AG04449 (cell line): ENCODE measurements around the gene POU2F1.

Experiments used
- CTCF ChIA-PET: fragments of 350-600 bp; formaldehyde crosslinking; extraction: SDS; loops from one replicate; lab custom pipeline; 2021; ENCODE audit warnings: antibody characterized with exemption; lab: Yijun Ruan, JAX
- POLR2A ChIA-PET: fragments of 400-600, 350-600 bp; formaldehyde crosslinking; extraction: SDS; loops from one replicate; lab custom pipeline; 2020; ENCODE audit warnings: antibody characterized with exemption, inconsistent platforms; lab: Yijun Ruan, JAX
- DNase-seq: peaks from one replicate; pipeline ENCODE4 v3.0.0-alpha.2; 2010; ENCODE audit warnings: low read depth, low spot score
- H3K4me3 ChIP-seq: 2 replicates; pipeline ENCODE4 v1.5.1; 2011; ENCODE audit warnings: low read depth, mild to moderate bottlenecking, control low read depth, low read length
- CTCF ChIP-seq: IDR thresholded peaks from one replicate; pipeline ENCODE4 v1.5.1; 2011; ENCODE audit warnings: mild to moderate bottlenecking, moderate library complexity, low read length, control low read depth, inconsistent platforms; ENCODE audit not compliant: insufficient read depth; ENCODE audit errors: missing control alignments

The POU2F1 gene

GRCh38 chr1:167467126-167467710 lies 246.5 kb downstream of the POU2F1 start:
- POLR2A ChIA-PET = no interaction called here
- no peak overlapping the region for H3K4me3 ChIP-seq
- no peak for DNase-seq
- CTCF ChIA-PET = interaction anchor here (0.7 to 1.6 kb wide), 3 partner anchors 16 to 221 kb away, joined by 3 to 5 read pairs (median 4); no protein-coding TSS in a partner anchor
- no peak for TF ChIP-seq CTCF

- DNase-seq = no peak
- CTCF ChIA-PET = interaction anchor here (0.7 to 1.6 kb wide), 2 partner anchors 16 to 220 kb away, joined by 4 to 5 read pairs; no protein-coding TSS in a partner anchor
- no peak overlapping the region for H3K4me3 ChIP-seq
- TF ChIP-seq CTCF = no peak
- POLR2A ChIA-PET = no interaction called here
Observed at GRCh38 chr1:167467752-167468151, 247.1 kb downstream of the POU2F1 start.

- TF ChIP-seq CTCF = no peak
- CTCF ChIA-PET = interaction anchor here (1.8 kb wide), 1 partner anchor 403 kb away, joined by 3 read pairs; no protein-coding TSS in a partner anchor
- POLR2A ChIA-PET = no interaction called here
- DNase-seq = no peak
- H3K4me3 ChIP-seq = no peak overlapping the region
Observed at GRCh38 chr1:167469280-167469965, 248.7 kb downstream of the POU2F1 start.

GRCh38 chr1:167471568-167471967 lies 250.9 kb downstream of the POU2F1 start:
- ChIA-PET CTCF (no interaction called here), POLR2A (no interaction called here)
- DNase-seq = no peak
- TF ChIP-seq CTCF = no peak
- H3K4me3 ChIP-seq = no peak overlapping the region

GRCh38 chr1:167472752-167473521 lies 252.3 kb downstream of the POU2F1 start:
- CTCF ChIA-PET = no interaction called here

More at GRCh38 chr1:167472752-167473521, 252.3 kb downstream of the POU2F1 start:
- POLR2A ChIA-PET = no interaction called here
- no peak overlapping the region for H3K4me3 ChIP-seq
- DNase-seq = no peak
- no peak for TF ChIP-seq CTCF
